Tibial nerve (tissue), 4 donors: ENCODE results near the gene TAF5L. TPM values are rescaled to one million over a fixed set of nuclear protein-coding genes. Genes with fewer than 3 reads are reported as not detected.

Experiments
- DNase-seq, 2 donors: peaks; one replicate each; pipeline ENCODE4 v3.0.0-alpha.2; 2019; ENCODE audit warnings: low spot score in 2 of 2
- H3K27ac ChIP-seq, 4 donors: fragments of 200-600 bp; sonication (generic) in 3 of 4; one replicate each; pipeline ENCODE4 v1.5.1; 2017 to 2019; ENCODE audit warnings: mild to moderate bottlenecking in 1 of 4
- H3K27me3 ChIP-seq, 2 donors: fragments of 200-600 bp; sonication (generic) in 1 of 2; one replicate each; pipeline versions ENCODE4 v1.5.1 to v1.6.0; 2017 to 2019
- H3K36me3 ChIP-seq, 3 donors: fragments of 200-600 bp; sonication (generic); one replicate each; pipeline ENCODE4 v1.5.1; 2018 to 2019
- H3K4me1 ChIP-seq, 4 donors: fragments of 200-600 bp; sonication (generic) in 3 of 4; one replicate each; pipeline ENCODE4 v1.5.1; 2017 to 2019
- H3K4me3 ChIP-seq, 4 donors: fragments of 200-600 bp; sonication (generic) in 3 of 4; one replicate each; pipeline ENCODE4 v1.5.1; 2017 to 2019; ENCODE audit warnings: mild to moderate bottlenecking in 1 of 4, moderate library complexity in 1 of 4
- H3K9me3 ChIP-seq, 4 donors: fragments of 200-600 bp; sonication (generic) in 3 of 4; one replicate each; pipeline ENCODE4 v1.5.1; 2017 to 2019
- CTCF ChIP-seq, 5 experiments: fragments of 200-600 bp in 3 of 5; fragments of 450-650 bp in 2 of 5; sonication (generic) in 3 of 5; IDR thresholded peaks; one replicate each; pipeline ENCODE4 v1.5.1; 2016 to 2019; ENCODE audit warnings: antibody characterized with exemption in 5 of 5, mild to moderate bottlenecking in 3 of 5, moderate library complexity in 2 of 5
- EP300 ChIP-seq, 2 donors: sonication (generic); formaldehyde crosslinking; IDR thresholded peaks; one replicate each; pipeline ENCODE4 v1.6.1; 2017; ENCODE audit warnings: antibody characterized with exemption in 2 of 2, mild to moderate bottlenecking in 1 of 2
- POLR2A ChIP-seq, 2 donors: fragments of 450-650 bp; IDR thresholded peaks; one replicate each; pipeline ENCODE4 v1.6.1; 2017; ENCODE audit warnings: antibody characterized with exemption in 2 of 2, mild to moderate bottlenecking in 2 of 2, moderate library complexity in 2 of 2
- WGBS, 2 donors: methylation state at CpG; one replicate each; pipeline ENCODE4 v1.1.5; 2018; 5-methylcytosine and 5-hydroxymethylcytosine counted together
- total RNA-seq, 4 donors: library from RNA; depleted of rRNA; stranded (reverse); fragments of >200 nt; gene quantifications; one replicate each; pipeline ENCODE4 v1.1.0, GENCODE V29; 2016

Gene TAF5L
- total RNA-seq, 4 donors from 2014 or later: 7.1 to 18.6 (median 8.6) TPM

GRCh38 chr1:229631966-229632365, 6.0 kb upstream of the TAF5L start:
- Histone ChIP-seq H3K27me3 (no peaks in the 10 kb centered on the region), H3K36me3 (peaks cover 5 to 36% (median 12%) of the 10 kb centered on the region in 3 donors), H3K9me3 (no peaks in the 10 kb centered on the region), H3K4me1 (peaks cover 0 to 12% (median 7%) of the 10 kb centered on the region in 4 donors), H3K4me3 (no peak overlapping the region), H3K27ac (no peak overlapping the region)
- WGBS, 2 donors: 95 to 97% methylated on average over 6 of the region's 6 CpGs
- no peak for DNase-seq
- TF ChIP-seq EP300 (IDR thresholded peaks at IDR 0.05) (no peak), POLR2A (IDR thresholded peaks at IDR 0.05) (no peak), CTCF (IDR thresholded peaks at IDR 0.05) (no peak)

GRCh38 chr1:229631148-229631547, 5.2 kb upstream of the TAF5L start:
- H3K27ac ChIP-seq: no peak overlapping the region
- H3K4me3 ChIP-seq: no peak overlapping the region
- H3K9me3 ChIP-seq: no peaks in the 10 kb centered on the region
- H3K27me3 ChIP-seq: no peaks in the 10 kb centered on the region
- WGBS, 2 donors: 90 to 95% methylated on average over 3 of the region's 3 CpGs
- TF ChIP-seq CTCF (IDR thresholded peaks at IDR 0.05): no peak
- H3K4me1 ChIP-seq: peaks cover 0 to 16% (median 10%) of the 10 kb centered on the region in 4 donors
- DNase-seq: no peak
- H3K36me3 ChIP-seq: peaks cover 5 to 28% (median 12%) of the 10 kb centered on the region in 3 donors

GRCh38 chr1:229629261-229629660, 3.3 kb upstream of the TAF5L start:
- H3K36me3 ChIP-seq: peaks cover 0 to 9% (median 0%) of the 10 kb centered on the region in 3 donors
- no peaks in the 10 kb centered on the region for H3K9me3 ChIP-seq
- H3K4me1 ChIP-seq: peaks cover 0 to 25% (median 16%) of the 10 kb centered on the region in 4 donors
- no peak overlapping the region for H3K4me3 ChIP-seq
- TF ChIP-seq POLR2A (IDR thresholded peaks at IDR 0.05) (no peak), CTCF (IDR thresholded peaks at IDR 0.05) (no peak), EP300 (IDR thresholded peaks at IDR 0.05) (no peak)
- H3K27me3 ChIP-seq: no peaks in the 10 kb centered on the region
- 83 to 90% methylated on average over 2 of the region's 2 CpGs for WGBS, 2 donors
- no peak overlapping the region for H3K27ac ChIP-seq
- DNase-seq: no peak

- H3K27me3 ChIP-seq: no peaks in the 10 kb centered on the region
- DNase-seq: no peak
- H3K36me3 ChIP-seq: peaks cover 0 to 3% (median 0%) of the 10 kb centered on the region in 3 donors
- WGBS, 2 donors: 3 to 8% methylated on average over 4 of the region's 4 CpGs
- H3K4me3 ChIP-seq: peak overlapping the region; percentile 61 to 94 (median 76)
- TF ChIP-seq EP300 (IDR thresholded peaks at IDR 0.05) (no peak), POLR2A (IDR thresholded peaks at IDR 0.05) (no peak), CTCF (IDR thresholded peaks at IDR 0.05) (no peak)
- no peaks in the 10 kb centered on the region for H3K9me3 ChIP-seq
- H3K27ac ChIP-seq: peak overlapping the region in 1 of 4 donors; percentile 95
- peaks cover 0 to 46% (median 21%) of the 10 kb centered on the region in 4 donors for H3K4me1 ChIP-seq
Measured at GRCh38 chr1:229627003-229627402, 1.1 kb upstream of the TAF5L start.

- peak overlapping the region; percentile 83 to 95 (median 86) for H3K27ac ChIP-seq
- DNase-seq: peak in 1 of 2 donors; percentile 6
- TF ChIP-seq POLR2A (IDR thresholded peaks at IDR 0.05) (no peak), CTCF (IDR thresholded peaks at IDR 0.05) (no peak), EP300 (IDR thresholded peaks at IDR 0.05) (no peak)
- peak overlapping the region; percentile 61 to 94 (median 80) for H3K4me3 ChIP-seq
- H3K36me3 ChIP-seq: no peaks in the 10 kb centered on the region
- H3K4me1 ChIP-seq: peaks cover 0 to 61% (median 21%) of the 10 kb centered on the region in 4 donors
- no peaks in the 10 kb centered on the region for H3K27me3 ChIP-seq
- H3K9me3 ChIP-seq: no peaks in the 10 kb centered on the region
- WGBS, 2 donors: 1% methylated on average over 32 to 38 of the region's 86 CpGs
Measured at GRCh38 chr1:229625071-229625914, 629 bp downstream of the TAF5L start.
